ENCODE measurements around the gene PPFIA3.

The PPFIA3 gene

GRCh38 chr19:49103331-49104085 lies 15.8 kb upstream of the PPFIA3 start:
- peaks cover 3% of the 10 kb centered on the region; the same call in 1 of the 2 replicates for H3F3A ChIP-seq (ENCODE audit: insufficient read depth, low read length)

DNA sequence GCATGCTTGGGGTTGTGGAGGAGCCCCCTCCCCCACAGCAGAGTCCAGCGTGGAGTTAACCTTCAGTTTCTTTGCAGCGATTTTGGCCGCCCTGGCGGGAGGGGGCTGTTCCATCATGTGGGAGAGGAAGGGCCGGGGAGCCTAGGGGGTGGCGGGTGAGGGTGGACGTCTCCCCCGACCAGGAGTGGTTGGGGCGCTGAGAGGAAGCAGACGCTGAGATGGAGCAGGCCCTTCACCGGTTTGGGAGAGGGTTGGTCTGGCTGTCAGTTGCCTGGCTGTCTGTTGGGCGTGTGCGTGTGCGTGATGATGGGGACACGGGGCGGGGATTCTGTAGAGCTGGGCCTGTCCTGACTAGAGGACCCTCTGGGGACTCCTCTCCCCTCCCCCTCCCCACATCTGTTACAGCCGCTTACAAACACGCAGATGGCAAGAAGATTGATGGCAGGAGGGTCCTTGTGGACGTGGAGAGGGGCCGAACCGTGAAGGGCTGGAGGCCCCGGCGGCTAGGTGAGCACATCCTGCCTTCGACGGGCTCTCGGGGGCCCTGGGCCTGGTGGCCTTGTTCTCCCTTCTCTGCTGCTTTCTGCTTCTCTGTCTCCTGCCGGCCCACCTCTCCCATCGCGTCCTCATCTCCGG lies 15.0 kb upstream of the PPFIA3 start:
- Histone ChIP-seq H3K9me2 (ENCODE audit: low read depth, low read length) (no peaks in the 10 kb centered on the region), H3K79me2 (ENCODE audit: insufficient read depth, low read length) (no peaks in the 10 kb centered on the region), H3K36me3 (ENCODE audit: insufficient read depth, low read length) (peaks cover 91% of the 10 kb centered on the region)

More at GRCh38 chr19:49103331-49104085, 15.8 kb upstream of the PPFIA3 start:
- Histone ChIP-seq H3K36me3 (ENCODE audit: insufficient read depth, low read length) (peaks cover 91% of the 10 kb centered on the region), H3K9ac (ENCODE audit: low read length) (no peak overlapping the region), H3K9me2 (ENCODE audit: low read depth, low read length) (no peaks in the 10 kb centered on the region), H3K79me2 (ENCODE audit: insufficient read depth, low read length) (no peaks in the 10 kb centered on the region), H4K20me1 (ENCODE audit: insufficient read depth, low read length) (no peaks in the 10 kb centered on the region), H3K4me1 (ENCODE audit: insufficient read depth, low read length, severe bottlenecking) (no peaks in the 10 kb centered on the region), H3K9me3 (ENCODE audit: low read length) (no peaks in the 10 kb centered on the region), H3K4me2 (ENCODE audit: low read length) (no peak overlapping the region), H2AFZ (ENCODE audit: low read length) (no peak overlapping the region), H3K27ac (ENCODE audit: low read depth, low read length, poor library complexity, severe bottlenecking) (no peak overlapping the region), H3K4me3 (ENCODE audit: low read depth, low read length, poor library complexity, severe bottlenecking) (no peak overlapping the region), H3K27me3 (ENCODE audit: insufficient read depth, low read length) (no peaks in the 10 kb centered on the region)
- TF ChIP-seq EZH2 (IDR thresholded peaks at IDR 0.05; ENCODE audit: borderline replicate concordance, low read length): no peak
- TF ChIP-seq CTCF (IDR thresholded peaks at IDR 0.05; ENCODE audit: low read length): no peak

DNA sequence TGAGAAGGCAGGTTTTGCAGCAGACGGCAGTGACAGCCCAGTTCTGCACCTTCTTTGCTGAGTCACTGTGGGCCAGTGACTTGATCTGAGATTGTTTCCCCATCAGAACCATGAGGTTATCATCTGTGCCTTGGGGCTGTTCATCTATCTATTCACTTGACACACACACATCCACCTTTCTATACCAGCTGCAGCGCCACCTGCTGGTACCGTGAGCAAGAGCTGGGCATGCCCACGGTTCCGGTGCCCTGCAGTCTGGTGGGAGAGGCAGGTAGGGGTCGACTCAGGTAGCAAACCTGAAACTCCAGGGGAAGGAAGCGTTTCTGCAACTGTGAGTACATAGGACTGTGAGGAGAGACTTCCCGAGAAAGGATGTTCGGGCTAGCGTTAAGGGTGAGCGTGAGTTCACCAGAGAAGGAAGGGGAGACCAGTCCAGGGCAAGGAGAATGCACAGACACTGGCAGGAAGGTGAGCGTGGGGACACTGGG lies 12.7 kb upstream of the PPFIA3 start:
- TF ChIP-seq CTCF (IDR thresholded peaks at IDR 0.05; ENCODE audit: low read length) (peak; percentile 95), EZH2 (IDR thresholded peaks at IDR 0.05; ENCODE audit: borderline replicate concordance, low read length) (no peak)
- H3K4me1 ChIP-seq (ENCODE audit: insufficient read depth, low read length, severe bottlenecking): no peaks in the 10 kb centered on the region
- H3F3A ChIP-seq (ENCODE audit: insufficient read depth, low read length): peaks cover 7% of the 10 kb centered on the region; the same call in 1 of the 2 replicates
- H3K36me3 ChIP-seq (ENCODE audit: insufficient read depth, low read length): peaks cover 75% of the 10 kb centered on the region
- no peak overlapping the region for H3K4me2 ChIP-seq (ENCODE audit: low read length)
- H3K9ac ChIP-seq (ENCODE audit: low read length): no peak overlapping the region
- H4K20me1 ChIP-seq (ENCODE audit: insufficient read depth, low read length): no peaks in the 10 kb centered on the region
- no peaks in the 10 kb centered on the region for H3K27me3 ChIP-seq (ENCODE audit: insufficient read depth, low read length)
- H3K4me3 ChIP-seq (ENCODE audit: low read depth, low read length, poor library complexity, severe bottlenecking): no peak overlapping the region
- no peaks in the 10 kb centered on the region for H3K9me3 ChIP-seq (ENCODE audit: low read length)
- no peaks in the 10 kb centered on the region for H3K9me2 ChIP-seq (ENCODE audit: low read depth, low read length)
- H3K27ac ChIP-seq (ENCODE audit: low read depth, low read length, poor library complexity, severe bottlenecking): no peak overlapping the region
- H2AFZ ChIP-seq (ENCODE audit: low read length): no peak overlapping the region
- no peaks in the 10 kb centered on the region for H3K79me2 ChIP-seq (ENCODE audit: insufficient read depth, low read length)

More for the DNA sequence above, 15.0 kb upstream of the PPFIA3 start:
- Histone ChIP-seq H3F3A (ENCODE audit: insufficient read depth, low read length) (peaks cover 3% of the 10 kb centered on the region; the same call in 1 of the 2 replicates), H3K9ac (ENCODE audit: low read length) (no peak overlapping the region), H3K4me3 (ENCODE audit: low read depth, low read length, poor library complexity, severe bottlenecking) (no peak overlapping the region), H3K9me3 (ENCODE audit: low read length) (no peaks in the 10 kb centered on the region), H2AFZ (ENCODE audit: low read length) (no peak overlapping the region), H3K27me3 (ENCODE audit: insufficient read depth, low read length) (no peaks in the 10 kb centered on the region), H3K4me2 (ENCODE audit: low read length) (no peak overlapping the region), H4K20me1 (ENCODE audit: insufficient read depth, low read length) (no peaks in the 10 kb centered on the region), H3K27ac (ENCODE audit: low read depth, low read length, poor library complexity, severe bottlenecking) (no peak overlapping the region), H3K4me1 (ENCODE audit: insufficient read depth, low read length, severe bottlenecking) (no peaks in the 10 kb centered on the region)
- TF ChIP-seq CTCF (IDR thresholded peaks at IDR 0.05; ENCODE audit: low read length): no peak
- TF ChIP-seq EZH2 (IDR thresholded peaks at IDR 0.05; ENCODE audit: borderline replicate concordance, low read length): no peak
